ENCODE data around the gene BPIFB1. TPM values are rescaled to one million over a fixed set of nuclear protein-coding genes. Genes with fewer than 3 reads are reported as not detected.
A peak's percentile ranks its signal among the peaks of the same experiment; 100 is the strongest.

BPIFB1 gene
- total and polyA plus RNA-seq, 2 of the 13 experiments (the other 11 are each of a cell fraction or from before 2014, with no cell fraction given) = 0.82 to 4.4 TPM

GRCh38 chr20:33262658-33263065 is 20.4 kb upstream of the BPIFB1 start (continued):
- TF ChIP-seq HES4 (CRISPR knock-in tag; IDR thresholded peaks at IDR 0.05; ENCODE audit: borderline replicate concordance) = no peak
- TF ChIP-seq MED1 (CRISPR knock-in tag; IDR thresholded peaks at IDR 0.05) = peak; percentile 51; the same call in 1 of the 2 replicates
- no peak for TF ChIP-seq ZNF17 (CRISPR knock-in tag; IDR thresholded peaks at IDR 0.05)
- TF ChIP-seq, protein P1, sequence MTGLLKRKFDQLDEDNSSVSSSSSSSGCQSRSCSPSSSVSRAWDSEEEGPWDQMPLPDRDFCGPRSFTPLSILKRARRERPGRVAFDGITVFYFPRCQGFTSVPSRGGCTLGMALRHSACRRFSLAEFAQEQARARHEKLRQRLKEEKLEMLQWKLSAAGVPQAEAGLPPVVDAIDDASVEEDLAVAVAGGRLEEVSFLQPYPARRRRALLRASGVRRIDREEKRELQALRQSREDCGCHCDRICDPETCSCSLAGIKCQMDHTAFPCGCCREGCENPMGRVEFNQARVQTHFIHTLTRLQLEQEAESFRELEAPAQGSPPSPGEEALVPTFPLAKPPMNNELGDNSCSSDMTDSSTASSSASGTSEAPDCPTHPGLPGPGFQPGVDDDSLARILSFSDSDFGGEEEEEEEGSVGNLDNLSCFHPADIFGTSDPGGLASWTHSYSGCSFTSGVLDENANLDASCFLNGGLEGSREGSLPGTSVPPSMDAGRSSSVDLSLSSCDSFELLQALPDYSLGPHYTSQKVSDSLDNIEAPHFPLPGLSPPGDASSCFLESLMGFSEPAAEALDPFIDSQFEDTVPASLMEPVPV (CRISPR knock-in tag; IDR thresholded peaks at IDR 0.05) = no peak
- TF ChIP-seq HHEX (CRISPR knock-in tag; IDR thresholded peaks at IDR 0.05) = no peak
- TF ChIP-seq, protein P2, sequence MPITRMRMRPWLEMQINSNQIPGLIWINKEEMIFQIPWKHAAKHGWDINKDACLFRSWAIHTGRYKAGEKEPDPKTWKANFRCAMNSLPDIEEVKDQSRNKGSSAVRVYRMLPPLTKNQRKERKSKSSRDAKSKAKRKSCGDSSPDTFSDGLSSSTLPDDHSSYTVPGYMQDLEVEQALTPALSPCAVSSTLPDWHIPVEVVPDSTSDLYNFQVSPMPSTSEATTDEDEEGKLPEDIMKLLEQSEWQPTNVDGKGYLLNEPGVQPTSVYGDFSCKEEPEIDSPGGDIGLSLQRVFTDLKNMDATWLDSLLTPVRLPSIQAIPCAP (CRISPR knock-in tag; IDR thresholded peaks at IDR 0.05; ENCODE audit: low read depth) = no peak
- TF ChIP-seq, protein P3, sequence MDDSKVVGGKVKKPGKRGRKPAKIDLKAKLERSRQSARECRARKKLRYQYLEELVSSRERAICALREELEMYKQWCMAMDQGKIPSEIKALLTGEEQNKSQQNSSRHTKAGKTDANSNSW (CRISPR knock-in tag; IDR thresholded peaks at IDR 0.05; ENCODE audit: borderline replicate concordance) = no peak
- TF ChIP-seq MTA1 (CRISPR knock-in tag; IDR thresholded peaks at IDR 0.05; ENCODE audit: borderline replicate concordance) = no peak
- no peak for TF ChIP-seq PAX8 (CRISPR knock-in tag; IDR thresholded peaks at IDR 0.05; ENCODE audit: borderline replicate concordance)
- no peak for TF ChIP-seq REXO4 (CRISPR knock-in tag; IDR thresholded peaks at IDR 0.05; ENCODE audit: borderline replicate concordance)
- TF ChIP-seq ATF1 (CRISPR knock-in tag; IDR thresholded peaks at IDR 0.05) = no peak
- TF ChIP-seq ZFYVE20 (CRISPR knock-in tag; IDR thresholded peaks at IDR 0.05; ENCODE audit: borderline replicate concordance, low read depth) = no peak
- TF ChIP-seq NFYC (CRISPR knock-in tag; IDR thresholded peaks at IDR 0.05) = no peak
- no peak for TF ChIP-seq KAT2B (IDR thresholded peaks at IDR 0.05; ENCODE audit: borderline replicate concordance, low read depth, low read length)
- no peak for TF ChIP-seq NFYB (CRISPR knock-in tag; IDR thresholded peaks at IDR 0.05)
- TF ChIP-seq HMGA1 (CRISPR knock-in tag; conservative IDR thresholded peaks at IDR 0.05) = no peak
- TF ChIP-seq PLRG1 (conservative IDR thresholded peaks at IDR 0.05) = no peak
- TF ChIP-seq, protein P4, sequence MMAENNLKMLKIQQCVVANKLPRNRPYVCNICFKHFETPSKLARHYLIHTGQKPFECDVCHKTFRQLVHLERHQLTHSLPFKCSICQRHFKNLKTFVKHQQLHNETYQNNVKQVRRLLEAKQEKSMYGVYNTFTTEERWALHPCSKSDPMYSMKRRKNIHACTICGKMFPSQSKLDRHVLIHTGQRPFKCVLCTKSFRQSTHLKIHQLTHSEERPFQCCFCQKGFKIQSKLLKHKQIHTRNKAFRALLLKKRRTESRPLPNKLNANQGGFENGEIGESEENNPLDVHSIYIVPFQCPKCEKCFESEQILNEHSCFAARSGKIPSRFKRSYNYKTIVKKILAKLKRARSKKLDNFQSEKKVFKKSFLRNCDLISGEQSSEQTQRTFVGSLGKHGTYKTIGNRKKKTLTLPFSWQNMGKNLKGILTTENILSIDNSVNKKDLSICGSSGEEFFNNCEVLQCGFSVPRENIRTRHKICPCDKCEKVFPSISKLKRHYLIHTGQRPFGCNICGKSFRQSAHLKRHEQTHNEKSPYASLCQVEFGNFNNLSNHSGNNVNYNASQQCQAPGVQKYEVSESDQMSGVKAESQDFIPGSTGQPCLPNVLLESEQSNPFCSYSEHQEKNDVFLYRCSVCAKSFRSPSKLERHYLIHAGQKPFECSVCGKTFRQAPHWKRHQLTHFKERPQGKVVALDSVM (CRISPR knock-in tag; IDR thresholded peaks at IDR 0.05) = no peak
- TF ChIP-seq SMAD3 (CRISPR knock-in tag; IDR thresholded peaks at IDR 0.05) = peak; percentile 39; the same call in 1 of the 2 replicates
- TF ChIP-seq ZFY (CRISPR knock-in tag; IDR thresholded peaks at IDR 0.05) = peak; percentile 33; the same call in 1 of the 2 replicates
- TF ChIP-seq, protein P5, sequence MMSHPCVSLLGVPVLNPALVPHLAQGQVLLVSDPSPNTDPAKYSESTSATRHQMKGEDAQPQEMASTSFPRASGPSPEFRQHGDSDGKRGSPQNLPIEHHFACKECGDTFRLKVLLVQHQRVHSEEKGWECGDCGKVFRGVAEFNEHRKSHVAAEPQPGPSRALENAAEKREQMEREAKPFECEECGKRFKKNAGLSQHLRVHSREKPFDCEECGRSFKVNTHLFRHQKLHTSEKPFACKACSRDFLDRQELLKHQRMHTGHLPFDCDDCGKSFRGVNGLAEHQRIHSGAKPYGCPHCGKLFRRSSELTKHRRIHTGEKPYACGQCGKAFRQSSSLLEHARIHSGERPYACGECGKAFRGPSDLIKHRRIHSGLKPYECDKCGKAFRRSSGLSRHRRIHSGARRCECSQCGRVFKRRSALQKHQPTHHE (CRISPR knock-in tag; IDR thresholded peaks at IDR 0.05; ENCODE audit: borderline replicate concordance) = no peak
- no peak; the same call in 1 of the 2 replicates for TF ChIP-seq ATF6 (CRISPR knock-in tag; conservative IDR thresholded peaks at IDR 0.05)
- no peak for TF ChIP-seq ZBTB20 (CRISPR knock-in tag; IDR thresholded peaks at IDR 0.05; ENCODE audit: borderline replicate concordance, low read depth)

All from HepG2 (cell line).